GM12864 (cell line): ENCODE data around the gene ROMO1.
"Not testable (repeated sequence)": the region's sequence is repeated elsewhere in the genome, so short reads cannot be mapped to it uniquely, and the experiment has no call there.

Source experiments
- DNase-seq: peaks from one replicate; pipeline ENCODE4 v3.0.0-alpha.2; 2011; ENCODE audit warnings: low read depth
- H3K4me3 ChIP-seq: 2 replicates; pipeline ENCODE4 v1.5.1; 2011; ENCODE audit warnings: mild to moderate bottlenecking, low read depth, low read length, control low read depth
- TF ChIP-seq, protein P1 (sequence below): IDR thresholded peaks from 2 replicates; pipeline ENCODE4 v1.5.1; 2011; ENCODE audit warnings: low read depth, mild to moderate bottlenecking, moderate library complexity, low read length, control low read depth, inconsistent platforms; ENCODE audit errors: missing control alignments

The ROMO1 gene

DNA sequence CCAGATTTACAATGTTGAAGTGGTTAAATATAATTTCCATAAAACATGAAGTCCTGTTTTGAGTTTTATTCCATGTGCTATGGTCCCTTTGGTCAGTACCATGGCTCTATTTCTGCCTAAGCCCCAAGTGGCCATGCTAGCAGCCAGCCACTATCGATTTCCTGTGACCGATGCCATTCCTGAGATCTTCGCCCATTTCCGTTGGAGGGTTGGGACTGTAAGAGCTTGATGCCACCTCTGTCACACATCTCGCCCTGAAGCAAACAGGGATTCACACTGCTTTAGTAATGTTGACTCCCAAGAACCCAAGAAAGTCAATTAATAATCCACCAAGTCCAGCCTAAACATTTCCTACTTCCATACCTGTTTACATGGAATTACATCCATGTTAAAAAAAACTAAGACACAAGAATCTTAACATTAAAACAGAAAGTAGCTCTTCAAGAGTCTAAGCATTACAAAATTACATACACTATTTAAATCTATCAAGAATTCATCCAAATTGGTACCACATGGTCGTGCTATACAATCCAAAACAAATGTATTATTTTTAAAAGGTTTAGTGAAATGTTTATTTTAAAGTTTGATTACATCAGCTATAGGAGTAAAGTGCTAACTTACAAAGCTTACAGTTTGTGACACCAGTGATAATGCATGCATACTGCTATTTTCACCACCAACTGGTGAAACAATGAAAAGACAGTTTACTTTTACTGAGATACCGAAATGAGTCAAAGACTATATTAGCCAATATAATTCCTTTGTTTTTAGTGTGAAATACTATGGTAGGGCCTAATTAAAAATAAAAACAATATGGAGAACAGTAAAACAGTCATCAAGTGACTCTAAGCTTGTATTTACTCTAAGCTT, 40.3 kb downstream of the ROMO1 start:
- peak overlapping the region; percentile 67; the same call in 1 of the 2 replicates for H3K4me3 ChIP-seq
- no peak for DNase-seq
- TF ChIP-seq, protein P1, sequence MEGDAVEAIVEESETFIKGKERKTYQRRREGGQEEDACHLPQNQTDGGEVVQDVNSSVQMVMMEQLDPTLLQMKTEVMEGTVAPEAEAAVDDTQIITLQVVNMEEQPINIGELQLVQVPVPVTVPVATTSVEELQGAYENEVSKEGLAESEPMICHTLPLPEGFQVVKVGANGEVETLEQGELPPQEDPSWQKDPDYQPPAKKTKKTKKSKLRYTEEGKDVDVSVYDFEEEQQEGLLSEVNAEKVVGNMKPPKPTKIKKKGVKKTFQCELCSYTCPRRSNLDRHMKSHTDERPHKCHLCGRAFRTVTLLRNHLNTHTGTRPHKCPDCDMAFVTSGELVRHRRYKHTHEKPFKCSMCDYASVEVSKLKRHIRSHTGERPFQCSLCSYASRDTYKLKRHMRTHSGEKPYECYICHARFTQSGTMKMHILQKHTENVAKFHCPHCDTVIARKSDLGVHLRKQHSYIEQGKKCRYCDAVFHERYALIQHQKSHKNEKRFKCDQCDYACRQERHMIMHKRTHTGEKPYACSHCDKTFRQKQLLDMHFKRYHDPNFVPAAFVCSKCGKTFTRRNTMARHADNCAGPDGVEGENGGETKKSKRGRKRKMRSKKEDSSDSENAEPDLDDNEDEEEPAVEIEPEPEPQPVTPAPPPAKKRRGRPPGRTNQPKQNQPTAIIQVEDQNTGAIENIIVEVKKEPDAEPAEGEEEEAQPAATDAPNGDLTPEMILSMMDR: peak; percentile 28

DNA sequence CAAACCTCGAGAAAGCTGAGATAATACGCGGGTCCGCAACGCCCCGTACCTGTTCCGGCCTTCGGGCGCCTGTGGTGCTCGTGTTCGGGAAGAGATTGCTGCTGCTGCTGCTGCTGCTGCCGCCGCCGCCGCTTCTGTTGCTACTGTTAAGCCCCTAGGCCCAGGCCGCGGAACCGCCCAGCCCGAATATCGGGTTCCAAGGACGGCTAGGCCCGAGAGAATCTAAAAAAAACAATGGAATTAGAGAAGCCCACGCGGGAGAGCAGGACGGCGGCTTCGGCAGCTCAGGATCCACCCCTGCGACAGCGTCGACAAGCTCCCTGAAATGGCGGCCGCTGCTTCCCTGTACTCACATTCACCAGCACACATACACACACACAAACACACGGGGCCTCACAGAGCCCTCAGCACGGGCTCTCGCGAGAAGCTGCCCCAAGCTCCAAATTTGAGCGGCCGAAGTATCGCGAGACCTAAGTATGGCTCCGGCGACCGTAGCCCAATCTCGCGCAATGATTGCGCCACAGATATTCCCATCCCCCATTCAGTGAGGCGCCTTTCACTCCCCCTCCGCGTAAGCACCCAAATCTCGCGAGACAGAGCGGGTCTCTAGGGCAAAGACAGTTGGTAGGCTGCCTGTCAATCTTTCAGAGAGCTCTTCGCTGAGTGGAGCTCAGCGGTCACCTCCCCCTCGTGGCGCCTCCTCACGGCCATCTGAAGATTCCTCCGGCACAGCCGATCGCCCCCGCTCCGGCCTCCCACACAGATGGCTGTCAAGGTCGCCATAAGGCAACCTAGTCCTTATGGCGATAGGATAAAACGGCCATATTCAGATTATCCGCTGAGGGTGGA, 42.9 kb downstream of the ROMO1 start, which contains the start of gene RBM39:
RBM39 (minus strand) TSS at position 369 of the 849 bp plus-strand sequence. CDS start 1,386 bp downstream, outside the sequence.
- TF ChIP-seq, protein P1: peak; percentile 25
- H3K4me3 ChIP-seq: peak within 1 kb of the TSS; percentile 77
- DNase-seq: peak; percentile 100

DNA sequence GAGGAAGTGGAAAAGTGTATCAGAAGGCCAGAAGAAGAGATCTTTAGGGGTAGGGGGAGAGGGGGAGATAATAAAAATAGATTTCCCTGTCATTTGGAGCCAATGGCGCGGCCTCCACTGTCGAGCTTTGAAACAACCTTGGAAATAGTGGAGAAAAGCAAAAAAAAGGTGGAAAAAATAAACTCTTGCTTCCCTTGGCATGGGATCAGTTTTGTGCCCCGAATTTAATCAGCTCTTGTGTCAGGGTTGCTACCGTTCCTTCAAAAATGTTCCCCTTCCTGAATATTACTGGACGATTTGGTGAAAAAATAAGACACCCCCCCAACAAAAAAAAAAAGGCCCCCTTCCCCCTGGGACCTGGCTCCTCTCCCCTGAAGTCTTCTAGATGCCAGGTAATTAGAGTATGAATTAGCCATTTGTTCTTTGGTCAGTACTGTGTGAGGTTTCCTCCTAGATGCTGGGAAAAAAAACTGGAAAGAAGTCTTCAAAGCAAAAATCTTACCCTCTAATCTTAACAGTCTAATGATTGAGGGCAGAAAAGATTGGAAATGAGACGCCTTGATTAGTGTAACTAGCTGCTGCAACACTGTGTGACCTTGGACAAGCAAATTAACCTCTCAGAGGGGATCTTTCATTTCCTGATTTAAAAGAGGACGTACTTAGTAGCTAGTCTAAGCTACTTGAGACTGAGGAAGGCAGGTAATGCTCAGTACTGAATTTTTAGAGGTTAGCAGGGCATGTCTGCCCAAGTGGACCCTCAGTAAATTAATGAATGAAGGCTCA, 43.7 kb downstream of the ROMO1 start:
- DNase-seq: peak; percentile 77
- TF ChIP-seq, protein P1: no peak
- peak overlapping the region; percentile 77 for H3K4me3 ChIP-seq

DNA sequence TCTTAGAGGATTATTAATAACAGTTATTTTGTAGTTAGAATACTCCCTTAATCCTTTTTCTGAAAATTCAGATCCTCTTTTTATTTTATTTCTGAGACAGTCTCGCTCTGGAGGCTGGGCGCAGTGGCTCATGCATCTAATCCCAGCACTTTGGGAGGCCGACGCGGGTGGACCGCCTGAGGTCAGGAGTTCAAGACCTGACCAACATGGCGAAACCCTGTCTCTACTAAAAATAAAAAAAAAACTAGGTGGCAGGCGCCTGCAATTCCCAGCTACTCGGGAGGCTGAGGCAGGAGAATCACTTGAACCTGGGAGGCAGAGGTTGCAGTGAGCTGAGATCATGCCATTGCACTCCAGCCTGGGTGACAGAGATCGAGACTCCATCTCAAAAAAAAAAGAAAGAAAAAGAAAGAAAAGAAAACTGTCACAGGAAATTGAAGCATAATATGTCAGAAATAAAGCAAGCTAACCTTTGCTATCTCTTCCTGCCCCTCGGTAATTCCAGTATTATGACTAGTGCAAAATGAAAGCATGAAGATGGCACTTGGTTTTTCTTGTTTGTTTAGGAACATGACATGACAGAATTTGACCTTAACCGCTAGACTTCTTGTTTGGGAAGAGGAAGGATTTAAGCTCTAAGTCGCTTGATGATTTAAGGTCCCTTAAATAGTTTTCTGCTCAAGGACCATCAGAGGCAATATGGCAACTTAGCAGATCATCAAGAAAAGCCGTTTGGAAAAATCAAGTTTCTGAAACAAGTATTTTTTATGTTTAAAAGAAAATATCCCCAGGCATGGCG, 44.7 kb downstream of the ROMO1 start:
- H3K4me3 ChIP-seq: peak overlapping the region; percentile 77
- TF ChIP-seq, protein P1: no peak
- no peak for DNase-seq

DNA sequence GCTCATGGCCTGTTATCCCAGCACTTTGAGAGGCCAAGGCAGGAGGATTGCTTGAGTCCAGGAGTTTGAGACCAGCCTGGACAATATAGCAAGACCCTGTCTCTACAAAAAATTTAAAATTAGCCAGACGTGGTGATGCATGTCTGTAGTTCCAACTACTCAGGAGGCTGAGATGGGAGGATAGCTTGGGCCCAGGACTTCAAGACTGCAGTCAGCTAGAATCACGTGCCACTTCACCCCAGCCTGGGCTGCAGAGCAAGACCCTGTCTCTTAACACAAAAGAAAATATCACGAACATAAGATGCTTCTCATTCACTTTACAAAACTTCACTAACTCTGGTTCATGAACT, 45.3 kb downstream of the ROMO1 start:
- H3K4me3 ChIP-seq, DNase-seq: not testable (repeated sequence)
